ENCODE measurements around the gene ARGLU1. TPM values are rescaled to one million over a fixed set of nuclear protein-coding genes. Genes with fewer than 3 reads are reported as not detected.

The ARGLU1 gene
- total RNA-seq, 4 donors from 2014 or later = 70.8 to 154 (median 122) TPM

- ATAC-seq (ENCODE audit: low FRiP score) = no peak
- DNase-seq (ENCODE audit: low spot score) = no peak
- TF ChIP-seq, protein P1, sequence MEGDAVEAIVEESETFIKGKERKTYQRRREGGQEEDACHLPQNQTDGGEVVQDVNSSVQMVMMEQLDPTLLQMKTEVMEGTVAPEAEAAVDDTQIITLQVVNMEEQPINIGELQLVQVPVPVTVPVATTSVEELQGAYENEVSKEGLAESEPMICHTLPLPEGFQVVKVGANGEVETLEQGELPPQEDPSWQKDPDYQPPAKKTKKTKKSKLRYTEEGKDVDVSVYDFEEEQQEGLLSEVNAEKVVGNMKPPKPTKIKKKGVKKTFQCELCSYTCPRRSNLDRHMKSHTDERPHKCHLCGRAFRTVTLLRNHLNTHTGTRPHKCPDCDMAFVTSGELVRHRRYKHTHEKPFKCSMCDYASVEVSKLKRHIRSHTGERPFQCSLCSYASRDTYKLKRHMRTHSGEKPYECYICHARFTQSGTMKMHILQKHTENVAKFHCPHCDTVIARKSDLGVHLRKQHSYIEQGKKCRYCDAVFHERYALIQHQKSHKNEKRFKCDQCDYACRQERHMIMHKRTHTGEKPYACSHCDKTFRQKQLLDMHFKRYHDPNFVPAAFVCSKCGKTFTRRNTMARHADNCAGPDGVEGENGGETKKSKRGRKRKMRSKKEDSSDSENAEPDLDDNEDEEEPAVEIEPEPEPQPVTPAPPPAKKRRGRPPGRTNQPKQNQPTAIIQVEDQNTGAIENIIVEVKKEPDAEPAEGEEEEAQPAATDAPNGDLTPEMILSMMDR (IDR thresholded peaks at IDR 0.05) = no peak
Observed at GRCh38 chr13:106521095-106521799, 46.7 kb downstream of the ARGLU1 start.

- ATAC-seq (ENCODE audit: low FRiP score) (no peak), DNase-seq (ENCODE audit: low spot score) (no peak)
- TF ChIP-seq, protein P1 (IDR thresholded peaks at IDR 0.05) = no peak
Observed at GRCh38 chr13:106520251-106521054, 47.5 kb downstream of the ARGLU1 start.

- TF ChIP-seq, protein P1 (IDR thresholded peaks at IDR 0.05) = no peak
- DNase-seq (ENCODE audit: low spot score) = no peak
- ATAC-seq (ENCODE audit: low FRiP score) = no peak
Observed at GRCh38 chr13:106518512-106518911, 49.4 kb downstream of the ARGLU1 start.

- TF ChIP-seq, protein P1 (IDR thresholded peaks at IDR 0.05) = no peak
- no peak for ATAC-seq (ENCODE audit: low FRiP score)
Observed at GRCh38 chr13:106517109-106517847, 50.7 kb downstream of the ARGLU1 start.

DNA sequence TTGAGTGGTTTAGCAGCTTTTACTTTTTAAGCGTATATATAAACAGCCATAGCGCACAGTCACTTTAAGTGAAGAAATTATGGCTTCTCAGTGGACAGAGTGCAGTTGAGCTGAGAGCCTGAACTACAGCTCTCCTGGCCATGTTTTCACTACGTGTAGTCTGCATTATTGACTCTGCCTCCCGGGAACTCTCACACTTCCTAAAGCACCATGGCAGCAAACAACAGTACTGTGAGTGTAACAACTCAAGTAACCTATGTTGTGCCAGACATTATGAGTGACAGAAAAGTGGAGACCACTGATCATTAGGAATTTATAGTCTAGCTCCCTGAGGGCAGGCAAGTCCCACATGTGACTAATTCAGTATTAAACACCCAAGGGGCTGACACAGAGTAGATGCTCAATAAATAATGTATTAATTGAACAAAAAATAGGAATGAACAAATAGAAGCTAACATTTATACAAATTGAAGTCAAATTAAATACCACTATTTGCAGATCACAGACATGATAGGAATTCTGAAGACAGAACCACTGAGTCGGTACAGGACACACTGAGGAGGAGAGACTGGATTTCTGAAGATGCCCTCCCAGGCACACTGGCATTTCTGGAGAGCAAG, 52.2 kb downstream of the ARGLU1 start:
- ATAC-seq (ENCODE audit: low FRiP score) (no peak), DNase-seq (ENCODE audit: low spot score) (no peak)
- TF ChIP-seq, protein P1 (IDR thresholded peaks at IDR 0.05) = no peak

More at GRCh38 chr13:106517109-106517847, 50.7 kb downstream of the ARGLU1 start:
- no peak for DNase-seq (ENCODE audit: low spot score)

DNA sequence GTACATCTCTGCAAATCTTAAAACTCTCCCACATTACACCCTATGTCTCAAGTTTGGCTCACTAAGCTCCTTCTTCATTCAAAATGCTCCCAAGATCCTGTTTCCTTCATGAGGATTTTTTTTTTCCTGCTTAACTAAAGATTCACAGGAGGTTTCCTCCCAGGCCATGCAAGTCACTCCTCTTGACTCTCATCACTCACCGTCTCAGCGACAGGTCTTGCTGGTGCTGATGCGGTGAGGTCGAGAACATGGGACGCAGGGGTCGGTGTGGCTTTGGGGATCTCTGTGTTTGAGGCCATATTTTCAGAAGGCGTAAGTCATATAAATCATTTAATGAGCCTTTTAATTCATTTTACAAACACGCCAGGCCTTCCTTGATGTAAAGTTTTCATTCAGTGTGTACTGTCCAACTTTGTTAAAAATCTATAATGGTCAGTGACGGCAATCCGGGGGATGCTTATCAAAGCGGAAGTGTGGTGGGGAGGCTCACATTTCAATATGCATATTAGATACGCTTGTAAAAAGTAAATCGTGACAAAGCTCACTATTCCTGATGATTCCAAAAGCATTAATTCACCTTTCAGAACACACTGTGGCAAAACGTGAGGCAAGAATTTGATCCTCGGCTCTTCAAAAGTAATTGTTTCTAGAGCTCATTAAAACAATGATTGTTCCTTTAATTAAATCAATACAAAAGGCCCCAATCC, 52.9 kb downstream of the ARGLU1 start:
- DNase-seq (ENCODE audit: low spot score) (no peak), ATAC-seq (ENCODE audit: low FRiP score) (no peak)
- TF ChIP-seq, protein P1 (IDR thresholded peaks at IDR 0.05) = no peak

All from omental fat pad (tissue), 4 donors.